GM19043 (cell line): ENCODE data around the gene INSM1.
"Not testable (repeated sequence)": the region's sequence is repeated elsewhere in the genome, so short reads cannot be mapped to it uniquely, and the experiment has no call there.

Experiments
- ATAC-seq: cut with Tn5 transposase; IDR thresholded peaks from one replicate; pipeline ENCODE4 v1.9.1; 2021; ENCODE audit warnings: low read depth; ENCODE audit not compliant: unreplicated experiment

The INSM1 gene

DNA sequence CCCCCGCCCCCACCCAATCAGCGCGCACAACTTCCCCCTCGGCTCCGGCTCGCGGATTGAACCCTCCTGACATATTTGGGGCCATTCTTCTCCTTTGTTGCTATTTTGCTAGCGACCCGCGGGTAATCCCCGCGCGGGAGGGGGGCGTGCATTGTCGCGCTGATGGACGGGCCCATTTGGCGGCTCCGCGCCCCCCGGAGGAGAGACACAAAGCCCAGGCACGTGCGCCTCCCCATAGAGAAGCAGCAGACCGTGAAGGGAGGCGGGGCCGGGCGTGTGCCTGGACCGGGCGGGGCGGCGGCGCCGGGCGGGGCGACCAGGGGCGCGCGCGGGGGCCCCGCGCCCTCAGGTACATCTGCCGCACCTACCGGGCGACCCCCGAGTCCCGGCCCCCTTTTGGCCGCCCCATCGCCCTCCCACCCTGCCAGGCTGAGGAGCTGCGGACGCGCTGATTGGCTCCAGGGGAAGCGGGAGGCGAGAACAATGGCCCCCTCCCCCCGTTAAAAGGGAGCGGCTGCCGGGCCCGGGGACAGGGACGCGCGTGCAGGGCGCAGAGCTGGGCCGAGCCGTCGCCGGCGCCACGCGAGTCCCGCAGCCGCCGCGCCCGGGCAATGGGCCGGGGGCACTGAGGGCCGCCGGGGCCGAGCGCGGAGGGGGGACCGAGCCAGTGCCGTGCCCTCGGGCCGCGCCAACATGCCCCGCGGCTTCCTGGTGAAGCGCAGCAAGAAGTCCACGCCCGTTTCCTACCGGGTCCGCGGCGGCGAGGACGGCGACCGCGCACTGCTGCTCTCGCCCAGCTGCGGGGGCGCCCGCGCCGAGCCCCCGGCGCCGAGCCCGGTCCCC lies at the start of gene INSM1:
INSM1 (plus strand) TSS at position 530 of the 843 bp plus-strand sequence; CDS start at position 694, 164 bp downstream.
- ATAC-seq, result no peak

GRCh38 chr20:20318365-20319161 lies 49.3 kb upstream of the INSM1 start:
- ATAC-seq, result no peak

DNA sequence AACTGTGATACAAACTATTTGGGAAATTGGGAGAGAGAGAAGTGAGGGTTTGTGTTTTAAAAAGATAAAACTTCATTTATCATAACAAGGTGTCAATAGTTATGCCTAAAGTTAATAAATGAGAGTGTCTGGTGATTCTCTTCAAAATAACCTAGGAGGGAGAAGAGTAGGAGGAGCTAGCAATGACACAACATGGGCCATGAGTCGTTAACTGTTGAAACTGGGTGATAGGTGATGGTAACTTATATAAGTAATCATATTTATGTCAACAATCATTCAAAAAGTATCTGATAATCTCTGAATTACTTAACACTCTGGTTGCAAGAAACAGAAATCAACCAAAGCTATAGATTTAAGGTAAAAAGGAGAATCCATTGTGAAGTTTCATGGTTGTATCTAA lies 46.8 kb upstream of the INSM1 start:
- ATAC-seq, result no peak

GRCh38 chr20:20321917-20322316 lies 46.0 kb upstream of the INSM1 start:
- no peak for ATAC-seq

DNA sequence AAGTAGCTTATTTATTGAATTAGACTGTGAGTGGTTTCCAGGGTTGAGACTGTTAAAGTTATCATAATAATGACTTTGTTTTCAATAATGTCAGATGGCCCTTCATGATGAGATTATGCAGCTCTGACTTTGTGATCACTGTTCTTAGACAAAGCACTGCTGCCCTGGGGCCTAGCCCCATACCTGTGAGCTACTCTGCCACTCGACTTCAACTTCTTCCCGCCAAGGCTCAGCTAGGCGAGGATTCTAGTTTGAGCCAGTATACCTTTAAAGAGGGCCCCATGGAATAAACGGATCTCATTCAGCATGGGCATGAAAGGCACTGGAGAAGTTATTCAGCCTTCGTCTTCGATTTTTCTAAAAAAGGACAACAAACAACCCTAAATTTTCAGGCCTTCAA lies 45.0 kb upstream of the INSM1 start:
- no peak for ATAC-seq

- ATAC-seq, result no peak
Observed at GRCh38 chr20:20327746-20328145, 40.2 kb upstream of the INSM1 start.

- ATAC-seq, result no peak
Observed at GRCh38 chr20:20329564-20329963, 38.3 kb upstream of the INSM1 start.

- ATAC-seq, result no peak
Observed at GRCh38 chr20:20331156-20331555, 36.7 kb upstream of the INSM1 start.

DNA sequence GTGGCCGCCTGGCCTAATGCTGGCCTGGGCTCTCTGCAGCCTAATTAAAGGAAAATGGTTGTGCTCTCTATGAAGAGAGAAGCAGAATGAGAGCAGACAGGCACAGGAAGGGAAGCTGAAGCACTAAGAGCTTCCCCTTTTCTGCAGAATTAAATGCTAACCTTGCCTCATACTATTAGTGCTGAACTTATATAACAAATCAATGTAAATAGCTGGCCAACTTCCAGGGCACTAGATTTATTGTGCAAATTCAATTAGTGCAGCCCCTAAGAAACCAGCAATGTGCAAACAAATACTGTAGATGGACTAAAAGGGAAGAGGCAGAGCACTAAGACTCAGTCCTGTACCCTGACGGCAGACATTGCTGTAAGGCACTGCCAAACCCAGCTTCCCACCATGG lies 36.1 kb upstream of the INSM1 start:
- no peak for ATAC-seq

DNA sequence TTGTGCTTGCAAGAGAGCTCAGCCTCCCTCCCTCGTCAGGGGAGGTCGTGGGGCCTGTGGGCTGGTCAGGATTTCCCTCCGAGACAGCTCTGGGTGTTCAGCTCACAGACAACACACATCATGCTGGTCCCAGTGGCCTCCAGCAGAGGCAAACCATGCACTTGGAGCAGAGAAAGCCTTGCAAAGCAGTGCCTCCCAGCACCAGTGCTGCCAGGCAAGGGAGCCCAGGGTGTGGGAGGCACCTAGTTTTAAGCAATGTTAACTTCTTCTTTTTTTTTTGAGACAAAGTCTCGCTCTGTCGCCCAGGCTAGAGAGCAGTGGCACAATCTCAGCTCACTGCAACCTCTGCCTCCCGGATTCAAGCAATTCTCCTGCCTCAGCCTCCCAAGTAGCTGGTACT lies 34.0 kb upstream of the INSM1 start:
- ATAC-seq, result no peak

GRCh38 chr20:20334489-20334888 lies 33.4 kb upstream of the INSM1 start:
- peak; percentile 94 for ATAC-seq

- ATAC-seq, result no peak
Observed at GRCh38 chr20:20338133-20338730, 29.7 kb upstream of the INSM1 start.

- no peak for ATAC-seq
Observed at GRCh38 chr20:20340443-20340842, 27.5 kb upstream of the INSM1 start.

GRCh38 chr20:20341371-20341770 lies 26.5 kb upstream of the INSM1 start:
- ATAC-seq, result no peak

DNA sequence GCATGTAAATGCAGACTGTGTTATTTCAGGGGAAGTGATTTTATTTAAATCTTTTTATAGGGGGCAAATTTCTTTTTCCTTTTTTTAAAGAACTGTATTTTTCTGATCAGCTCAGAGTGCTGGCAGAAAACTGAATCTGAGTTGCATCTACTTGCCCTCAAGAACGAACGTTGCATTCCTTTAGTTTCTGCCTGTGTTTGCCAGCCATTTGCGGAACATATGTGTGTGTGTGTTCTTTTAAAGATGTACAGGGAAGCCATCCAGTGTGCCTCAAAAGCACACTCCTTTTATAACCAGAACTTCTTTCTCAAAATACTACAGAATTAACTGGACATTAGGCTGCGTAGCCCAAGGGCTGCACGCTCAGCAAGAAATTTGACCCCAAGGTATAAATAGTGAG lies 25.8 kb upstream of the INSM1 start:
- no peak for ATAC-seq

DNA sequence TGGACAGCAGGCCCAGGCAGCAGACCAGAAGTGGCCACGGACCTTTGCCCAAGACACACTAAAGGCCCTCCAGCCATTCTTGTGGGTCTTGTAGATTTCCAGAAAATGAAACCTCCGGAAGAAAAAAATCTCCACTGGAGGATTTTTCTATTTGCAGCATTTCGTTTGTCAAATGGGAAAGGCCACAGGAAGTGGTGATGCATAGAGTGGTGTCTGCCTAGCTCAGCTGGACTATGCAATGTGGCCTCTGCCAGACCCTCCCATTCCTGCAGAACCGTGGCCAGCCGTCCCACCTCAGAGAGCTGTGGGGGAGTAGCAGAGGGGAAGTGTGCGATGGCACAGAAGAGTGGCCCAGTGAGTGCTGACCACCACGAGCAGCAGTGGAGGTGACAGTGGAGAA lies 24.0 kb upstream of the INSM1 start:
- no peak for ATAC-seq

GRCh38 chr20:20344476-20344875 lies 23.4 kb upstream of the INSM1 start:
- ATAC-seq, result no peak

- ATAC-seq, result no peak
Observed at GRCh38 chr20:20353576-20353975, 14.3 kb upstream of the INSM1 start.

DNA sequence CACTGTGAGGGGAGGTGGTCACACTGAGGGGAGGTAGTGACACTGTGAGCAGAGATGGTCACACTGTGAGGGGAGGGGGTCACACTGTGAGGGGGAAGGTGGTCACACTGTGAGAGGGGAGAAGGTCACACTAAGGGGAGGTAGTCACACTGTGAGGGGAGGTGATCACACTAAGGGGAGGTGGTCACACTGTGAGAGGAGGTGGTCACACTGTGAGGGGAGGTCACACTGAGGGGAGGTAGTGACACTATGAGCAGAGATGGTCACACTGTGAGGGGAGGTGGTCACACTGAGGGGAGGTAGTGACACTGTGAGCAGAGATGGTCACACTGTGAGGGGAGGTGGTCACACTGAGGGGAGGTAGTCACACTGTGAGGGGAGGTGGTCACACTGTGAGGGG lies 12.4 kb upstream of the INSM1 start:
- ATAC-seq, result not testable (repeated sequence)

DNA sequence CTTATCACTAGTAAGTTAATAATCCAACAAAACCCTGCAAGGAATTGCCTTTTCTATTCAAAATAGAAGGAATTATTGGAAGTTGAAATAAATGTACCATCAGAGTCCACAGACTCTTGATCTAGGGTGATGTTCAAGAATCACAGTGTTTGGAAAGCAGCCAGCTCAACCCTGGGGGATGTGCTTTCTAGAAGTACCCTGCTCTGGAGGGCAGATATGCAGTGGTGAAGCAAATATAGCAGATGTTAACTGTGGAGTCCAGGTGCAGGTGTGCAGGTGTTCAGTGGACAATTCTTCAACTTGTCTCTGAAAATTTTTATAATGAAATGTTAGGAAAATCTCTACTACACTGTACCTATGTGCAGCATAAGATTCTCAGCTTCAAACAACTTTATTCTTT lies 9.1 kb upstream of the INSM1 start:
- ATAC-seq, result no peak

- no peak for ATAC-seq
Observed at GRCh38 chr20:20359628-20360027, 8.3 kb upstream of the INSM1 start.
